H9 (cell line): ENCODE measurements around the gene KCNMA1. TPM values are rescaled to one million over a fixed set of nuclear protein-coding genes. Genes with fewer than 3 reads are reported as not detected.

ENCODE experiments used
- DNase-seq: peaks from one replicate; pipeline ENCODE4 v3.0.0-alpha.2; 2017
- H2AFZ ChIP-seq: one replicate; pipeline ENCODE4 v1.6.1; 2013; ENCODE audit warnings: mild to moderate bottlenecking, low read length, control low read depth, moderate library complexity
- H2AK5ac ChIP-seq: 2 replicates; pipeline ENCODE4 v1.6.1; 2013; ENCODE audit warnings: low read length, control low read depth, mixed read lengths; ENCODE audit not compliant: insufficient read length
- H2BK120ac ChIP-seq: one replicate; pipeline ENCODE4 v1.6.1; 2013; ENCODE audit warnings: low read depth, mild to moderate bottlenecking, low read length, control low read depth, inconsistent platforms; ENCODE audit not compliant: poor library complexity, severe bottlenecking
- H2BK12ac ChIP-seq: 2 replicates; pipeline ENCODE4 v1.6.1; 2013; ENCODE audit warnings: low read length, control low read depth, mixed read lengths, low read depth; ENCODE audit not compliant: insufficient read length
- H2BK15ac ChIP-seq: 2 replicates; pipeline ENCODE4 v1.6.1; 2013; ENCODE audit warnings: low read depth, low read length, control low read depth
- H2BK20ac ChIP-seq: one replicate; pipeline ENCODE4 v1.6.1; 2013; ENCODE audit warnings: low read depth, mild to moderate bottlenecking, low read length, control low read depth, inconsistent platforms; ENCODE audit not compliant: poor library complexity, severe bottlenecking
- H2BK5ac ChIP-seq: 2 replicates; pipeline ENCODE4 v1.6.1; 2013; ENCODE audit warnings: low read length, control low read depth, mixed read lengths; ENCODE audit not compliant: insufficient read length
- H3K14ac ChIP-seq: 2 replicates; pipeline ENCODE4 v1.6.1; 2013; ENCODE audit warnings: low read length, control low read depth; ENCODE audit not compliant: insufficient read depth
- H3K18ac ChIP-seq: 2 replicates; pipeline ENCODE4 v1.6.1; 2013; ENCODE audit warnings: low read depth, mild to moderate bottlenecking, mixed read lengths, low read length, control low read depth; ENCODE audit not compliant: insufficient read length
- H3K23ac ChIP-seq: 2 replicates; pipeline ENCODE4 v1.6.1; 2013; ENCODE audit warnings: low read length, control low read depth, mixed read lengths, low read depth; ENCODE audit not compliant: insufficient read length
- H3K23me2 ChIP-seq: 2 replicates; pipeline ENCODE4 v1.6.1; 2013; ENCODE audit warnings: low read depth, mild to moderate bottlenecking, mixed read lengths, low read length, control low read depth; ENCODE audit not compliant: insufficient read length, poor library complexity, severe bottlenecking
- H3K27ac ChIP-seq: 2 replicates; pipeline ENCODE4 v1.5.1; 2013; ENCODE audit warnings: low read length, control low read depth, mixed read lengths, low read depth; ENCODE audit not compliant: insufficient read length
- H3K27me3 ChIP-seq: 2 replicates; pipeline ENCODE4 v1.6.1; 2013; ENCODE audit warnings: low read length, control low read depth, inconsistent platforms; ENCODE audit not compliant: insufficient read depth
- H3K4ac ChIP-seq: 2 replicates; pipeline ENCODE4 v1.6.1; 2013; ENCODE audit warnings: low read depth, mild to moderate bottlenecking, control low read depth, inconsistent platforms, low read length, moderate library complexity
- H3K4me1 ChIP-seq: 2 replicates; pipeline ENCODE4 v1.6.1; 2013; ENCODE audit warnings: low read length, control low read depth, inconsistent platforms; ENCODE audit not compliant: insufficient read depth
- H3K4me2 ChIP-seq: 2 replicates; pipeline ENCODE4 v1.6.1; 2013; ENCODE audit warnings: low read length, control low read depth, mixed read lengths; ENCODE audit not compliant: insufficient read length, insufficient read depth
- H3K56ac ChIP-seq: 2 replicates; pipeline ENCODE4 v1.6.1; 2013; ENCODE audit warnings: low read depth, mild to moderate bottlenecking, mixed read lengths, low read length, control low read depth; ENCODE audit not compliant: insufficient read length
- H3K79me1 ChIP-seq: 2 replicates; pipeline ENCODE4 v1.6.1; 2013; ENCODE audit warnings: low read depth, mild to moderate bottlenecking, moderate library complexity, low read length, control low read depth, inconsistent platforms; ENCODE audit not compliant: insufficient read depth, poor library complexity, severe bottlenecking
- H3K79me2 ChIP-seq: 2 replicates; pipeline ENCODE4 v1.6.1; 2013; ENCODE audit warnings: low read length, control low read depth, inconsistent platforms; ENCODE audit not compliant: insufficient read depth
- H3K9ac ChIP-seq: 2 replicates; pipeline ENCODE4 v1.6.1; 2013; ENCODE audit warnings: low read length, control low read depth, mixed read lengths; ENCODE audit not compliant: insufficient read length; ENCODE audit errors: extremely low read depth
- H3K9me3 ChIP-seq: one replicate; pipeline ENCODE4 v1.6.1; 2013; ENCODE audit warnings: low read depth, low read length, inconsistent platforms; ENCODE audit not compliant: control insufficient read depth
- H3T11ph ChIP-seq: one replicate; pipeline ENCODE4 v1.6.1; 2013; ENCODE audit warnings: mild to moderate bottlenecking, low read length, control low read depth, inconsistent platforms
- H4K20me1 ChIP-seq: one replicate; pipeline ENCODE4 v1.6.1; 2013; ENCODE audit not compliant: control insufficient read depth, insufficient read length, insufficient read depth
- H4K5ac ChIP-seq: 2 replicates; pipeline ENCODE4 v1.6.1; 2013; ENCODE audit warnings: low read depth, mild to moderate bottlenecking, mixed read lengths, low read length, control low read depth; ENCODE audit not compliant: insufficient read length
- H4K8ac ChIP-seq: replicated peaks from 2 replicates; pipeline ENCODE4 v1.6.1; 2013; ENCODE audit warnings: low read length, control low read depth, mixed read lengths, low read depth; ENCODE audit not compliant: insufficient read length
- H4K91ac ChIP-seq: 2 replicates; pipeline ENCODE4 v1.6.1; 2013; ENCODE audit warnings: low read depth, mild to moderate bottlenecking, moderate library complexity, mixed read lengths, low read length, control low read depth; ENCODE audit not compliant: insufficient read length
- H3K27ac Mint-ChIP-seq, 3 experiments: 2 replicates in 2 of 3; 3 replicates in 1 of 3; pipeline ENCODE4 v1.8.0; 2020 to 2021; ENCODE audit warnings: mixed read lengths in 3 of 3, mild to moderate bottlenecking in 1 of 3, moderate library complexity in 1 of 3
- H3K27me3 Mint-ChIP-seq: 2 replicates; pipeline ENCODE4 v1.8.0; 2021; ENCODE audit warnings: low read depth, mild to moderate bottlenecking, moderate library complexity, mixed read lengths
- H3K36me3 Mint-ChIP-seq, 3 experiments: 2 replicates in 2 of 3; 3 replicates in 1 of 3; pipeline ENCODE4 v1.8.0; 2020 to 2021; ENCODE audit warnings: low read depth in 3 of 3, mixed read lengths in 3 of 3; ENCODE audit not compliant: insufficient read depth in 1 of 3
- H3K4me1 Mint-ChIP-seq, 2 experiments: 2 replicates each; pipeline ENCODE4 v1.8.0; 2020; ENCODE audit warnings: mixed read lengths in 2 of 2
- H3K4me3 Mint-ChIP-seq, 2 experiments: 2 replicates in 1 of 2; 3 replicates in 1 of 2; pipeline ENCODE4 v1.8.0; 2020 to 2021; ENCODE audit warnings: mild to moderate bottlenecking in 2 of 2, mixed read lengths in 2 of 2, moderate library complexity in 1 of 2
- H3K9me3 Mint-ChIP-seq, 2 experiments: 2 replicates in 1 of 2; 3 replicates in 1 of 2; pipeline ENCODE4 v1.8.0; 2020; ENCODE audit warnings: mild to moderate bottlenecking in 2 of 2, mixed read lengths in 2 of 2, moderate library complexity in 1 of 2
- WGBS: extraction: QIAGEN DNeasy Blood & Tissue Kit; methylation state at CpG from one replicate; pipeline ENCODE4 v1.1.7; 2013; ENCODE audit warnings: missing lambda C conversion rate, low lambda C conversion rate, mixed read lengths; ENCODE audit not compliant: insufficient read length; ENCODE audit errors: extremely low coverage; 5-methylcytosine and 5-hydroxymethylcytosine counted together
- total RNA-seq: library from RNA; stranded (reverse); gene quantifications from 2 replicates; pipeline ENCODE4 v1.2.1, GENCODE V29; 2021
- TF ChIP-seq, protein P1 (sequence below): fragments of 200-600 bp; sonication (generic); conservative IDR thresholded peaks from 3 replicates; pipeline ENCODE4 v1.8.0; 2021; ENCODE audit warnings: antibody characterized with exemption, mild to moderate bottlenecking

KCNMA1 gene
- total RNA-seq, 1 experiment from 2014 or later = 2.0 TPM

DNA sequence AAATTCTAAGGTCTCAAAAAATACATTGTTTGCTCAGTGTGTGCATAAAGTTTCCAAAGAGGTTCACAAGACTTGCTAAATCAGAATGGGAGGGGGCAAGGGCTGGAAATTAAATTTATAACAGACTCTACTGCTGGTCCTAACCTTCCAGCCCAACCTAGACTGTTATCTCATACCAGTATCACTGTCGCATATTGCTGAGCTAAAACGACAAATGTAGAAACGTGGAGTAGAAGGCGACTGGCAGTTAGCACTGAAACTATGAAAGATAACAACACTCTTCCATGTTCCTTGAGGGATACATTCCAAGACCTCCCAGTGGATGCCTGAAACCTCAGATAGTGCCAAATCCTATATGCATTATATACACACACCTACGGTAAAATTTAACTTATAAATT is 514.3 kb downstream of the KCNMA1 start:
- no peak overlapping the region for H2BK12ac ChIP-seq
- no peak overlapping the region for H2BK20ac ChIP-seq
- no peaks in the 10 kb centered on the region for H3K79me2 ChIP-seq
- no peak overlapping the region for H3K9ac ChIP-seq
- H2AFZ ChIP-seq = no peak overlapping the region
- H3K27ac ChIP-seq = no peak overlapping the region
- H4K8ac ChIP-seq = no peak overlapping the region
- WGBS = no CpG with 5 or more reads among the region's 5 CpGs
- Mint-ChIP-seq H3K36me3 (no peaks in the 10 kb centered on the region; a peak in 1 of 7 replicates), H3K27ac (no peak overlapping the region), H3K27me3 (peaks cover 16% of the 10 kb centered on the region), H3K4me3 (no peak overlapping the region), H3K4me1 (peaks cover 8 to 11% of the 10 kb centered on the region in 2 experiments), H3K9me3 (no peaks in the 10 kb centered on the region)
- no peak overlapping the region for H2BK120ac ChIP-seq
- no peaks in the 10 kb centered on the region for H3K9me3 ChIP-seq
- no peak overlapping the region for H3K4me2 ChIP-seq
- H2AK5ac ChIP-seq = no peak overlapping the region
- no peak for DNase-seq
- no peak overlapping the region for H4K5ac ChIP-seq
- H2BK5ac ChIP-seq = no peak overlapping the region
- H2BK15ac ChIP-seq = no peak overlapping the region
- H3K23ac ChIP-seq = no peak overlapping the region
- no peaks in the 10 kb centered on the region for H3K27me3 ChIP-seq
- no peak overlapping the region for H3K56ac ChIP-seq
- no peaks in the 10 kb centered on the region for H3K79me1 ChIP-seq
- no peaks in the 10 kb centered on the region for H3K23me2 ChIP-seq
- no peaks in the 10 kb centered on the region for H4K20me1 ChIP-seq
- H3T11ph ChIP-seq = no peak overlapping the region
- H3K18ac ChIP-seq = no peak overlapping the region
- H3K4ac ChIP-seq = no peak overlapping the region
- TF ChIP-seq, protein P1, sequence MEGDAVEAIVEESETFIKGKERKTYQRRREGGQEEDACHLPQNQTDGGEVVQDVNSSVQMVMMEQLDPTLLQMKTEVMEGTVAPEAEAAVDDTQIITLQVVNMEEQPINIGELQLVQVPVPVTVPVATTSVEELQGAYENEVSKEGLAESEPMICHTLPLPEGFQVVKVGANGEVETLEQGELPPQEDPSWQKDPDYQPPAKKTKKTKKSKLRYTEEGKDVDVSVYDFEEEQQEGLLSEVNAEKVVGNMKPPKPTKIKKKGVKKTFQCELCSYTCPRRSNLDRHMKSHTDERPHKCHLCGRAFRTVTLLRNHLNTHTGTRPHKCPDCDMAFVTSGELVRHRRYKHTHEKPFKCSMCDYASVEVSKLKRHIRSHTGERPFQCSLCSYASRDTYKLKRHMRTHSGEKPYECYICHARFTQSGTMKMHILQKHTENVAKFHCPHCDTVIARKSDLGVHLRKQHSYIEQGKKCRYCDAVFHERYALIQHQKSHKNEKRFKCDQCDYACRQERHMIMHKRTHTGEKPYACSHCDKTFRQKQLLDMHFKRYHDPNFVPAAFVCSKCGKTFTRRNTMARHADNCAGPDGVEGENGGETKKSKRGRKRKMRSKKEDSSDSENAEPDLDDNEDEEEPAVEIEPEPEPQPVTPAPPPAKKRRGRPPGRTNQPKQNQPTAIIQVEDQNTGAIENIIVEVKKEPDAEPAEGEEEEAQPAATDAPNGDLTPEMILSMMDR = no peak
- no peak overlapping the region for H3K14ac ChIP-seq
- no peaks in the 10 kb centered on the region for H3K4me1 ChIP-seq
- no peak overlapping the region for H4K91ac ChIP-seq
